ENCODE data around the gene TNK1. TPM values are rescaled to one million over a fixed set of nuclear protein-coding genes. Genes with fewer than 3 reads are reported as not detected.

TNK1 gene
- total RNA-seq, 1 donor from 2014 or later: 1.8 TPM

DNA sequence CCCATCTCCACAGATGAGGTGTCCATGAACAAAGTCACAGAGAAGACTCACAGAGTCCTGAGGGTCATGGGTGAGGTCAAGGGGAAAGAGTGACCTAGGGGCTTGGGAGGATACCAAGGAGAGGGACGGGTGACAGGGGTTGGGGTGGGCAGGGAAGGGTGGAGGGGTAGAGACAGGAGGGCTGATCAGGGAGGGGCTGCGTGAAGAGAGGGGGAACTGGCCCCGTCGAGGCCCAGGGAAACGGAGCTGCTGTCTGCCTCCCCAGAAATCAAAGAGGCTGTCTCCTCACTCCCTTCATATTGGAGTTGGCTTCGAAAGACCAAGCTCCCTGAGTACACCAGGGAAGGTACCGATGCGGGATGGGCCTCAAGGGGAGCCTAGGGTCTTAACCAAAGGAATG lies 25.3 kb upstream of the TNK1 start:
- H3K4me1 Mint-ChIP-seq: peaks cover 38% of the 10 kb centered on the region
- no peak overlapping the region for H2AFZ ChIP-seq (replicated peaks)
- peaks cover 4% of the 10 kb centered on the region for H3K27me3 Mint-ChIP-seq (ENCODE audit: insufficient read depth, low read depth)
- no peaks in the 10 kb centered on the region for H3K36me3 ChIP-seq
- no peak overlapping the region for H3K9ac ChIP-seq
- no peaks in the 10 kb centered on the region for H3K9me3 ChIP-seq (ENCODE audit: low read depth)
- no peak overlapping the region for H3K27ac Mint-ChIP-seq
- peaks cover 7% of the 10 kb centered on the region for H3K27me3 ChIP-seq
- H3K4me3 Mint-ChIP-seq: peak overlapping the region; percentile 60
- no peak overlapping the region for H3K27ac ChIP-seq
- no peaks in the 10 kb centered on the region for H3K36me3 Mint-ChIP-seq
- TF ChIP-seq EZH2phosphoT487 (IDR thresholded peaks at IDR 0.05) (no peak), EZH2 (IDR thresholded peaks at IDR 0.05) (no peak)
- TF ChIP-seq, protein P1, sequence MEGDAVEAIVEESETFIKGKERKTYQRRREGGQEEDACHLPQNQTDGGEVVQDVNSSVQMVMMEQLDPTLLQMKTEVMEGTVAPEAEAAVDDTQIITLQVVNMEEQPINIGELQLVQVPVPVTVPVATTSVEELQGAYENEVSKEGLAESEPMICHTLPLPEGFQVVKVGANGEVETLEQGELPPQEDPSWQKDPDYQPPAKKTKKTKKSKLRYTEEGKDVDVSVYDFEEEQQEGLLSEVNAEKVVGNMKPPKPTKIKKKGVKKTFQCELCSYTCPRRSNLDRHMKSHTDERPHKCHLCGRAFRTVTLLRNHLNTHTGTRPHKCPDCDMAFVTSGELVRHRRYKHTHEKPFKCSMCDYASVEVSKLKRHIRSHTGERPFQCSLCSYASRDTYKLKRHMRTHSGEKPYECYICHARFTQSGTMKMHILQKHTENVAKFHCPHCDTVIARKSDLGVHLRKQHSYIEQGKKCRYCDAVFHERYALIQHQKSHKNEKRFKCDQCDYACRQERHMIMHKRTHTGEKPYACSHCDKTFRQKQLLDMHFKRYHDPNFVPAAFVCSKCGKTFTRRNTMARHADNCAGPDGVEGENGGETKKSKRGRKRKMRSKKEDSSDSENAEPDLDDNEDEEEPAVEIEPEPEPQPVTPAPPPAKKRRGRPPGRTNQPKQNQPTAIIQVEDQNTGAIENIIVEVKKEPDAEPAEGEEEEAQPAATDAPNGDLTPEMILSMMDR (IDR thresholded peaks at IDR 0.05): no peak
- no peaks in the 10 kb centered on the region for H3K4me1 ChIP-seq
- H3K4me2 ChIP-seq: no peak overlapping the region
- H3K9me3 Mint-ChIP-seq: no peaks in the 10 kb centered on the region
- H3K79me2 ChIP-seq (ENCODE audit: low read depth): no peaks in the 10 kb centered on the region
- peaks cover 26% of the 10 kb centered on the region for H3F3A ChIP-seq (ENCODE audit: low read depth)
- no peaks in the 10 kb centered on the region for H4K20me1 ChIP-seq (ENCODE audit: low read depth)
- DNase-seq (ENCODE audit: low spot score): no peak
- no peak overlapping the region for H3K4me3 ChIP-seq

DNA sequence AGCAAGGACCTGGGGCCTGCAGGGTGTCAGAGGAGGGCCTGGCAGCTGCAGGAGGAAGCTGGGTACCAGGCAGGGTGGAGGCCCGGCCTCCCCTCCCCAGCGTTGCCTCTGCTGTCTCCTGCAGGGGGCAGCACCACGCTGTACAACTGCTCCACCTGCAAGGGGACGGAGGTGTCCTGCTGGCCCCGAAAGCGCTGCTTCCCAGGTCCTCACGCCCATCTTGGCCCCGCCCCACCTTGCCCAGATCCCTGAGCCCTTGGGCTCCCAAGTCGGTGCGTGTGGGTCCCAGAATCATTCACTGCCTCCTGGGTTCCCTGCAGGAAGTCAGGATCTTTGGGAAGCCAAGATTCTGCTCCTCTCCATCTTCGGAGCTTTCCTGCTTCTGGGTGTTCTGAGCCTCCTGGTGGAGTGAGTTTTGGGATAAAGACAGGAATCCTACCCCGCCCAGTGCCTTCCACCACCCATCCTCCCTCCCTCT lies 24.8 kb upstream of the TNK1 start:
- H3K27ac ChIP-seq: no peak overlapping the region
- H3K4me1 ChIP-seq: no peaks in the 10 kb centered on the region
- H3K4me2 ChIP-seq: peak overlapping the region; percentile 51
- H3K27me3 ChIP-seq: peaks cover 2% of the 10 kb centered on the region
- Mint-ChIP-seq H3K4me1 (peaks cover 38% of the 10 kb centered on the region), H3K4me3 (no peak overlapping the region), H3K27me3 (ENCODE audit: insufficient read depth, low read depth) (peaks cover 4% of the 10 kb centered on the region), H3K27ac (no peak overlapping the region), H3K36me3 (no peaks in the 10 kb centered on the region), H3K9me3 (no peaks in the 10 kb centered on the region)
- DNase-seq (ENCODE audit: low spot score): peak; percentile 93
- H3K79me2 ChIP-seq (ENCODE audit: low read depth): no peaks in the 10 kb centered on the region
- no peaks in the 10 kb centered on the region for H3K9me3 ChIP-seq (ENCODE audit: low read depth)
- TF ChIP-seq EZH2 (IDR thresholded peaks at IDR 0.05) (no peak), EZH2phosphoT487 (IDR thresholded peaks at IDR 0.05) (no peak)
- TF ChIP-seq, protein P1 (IDR thresholded peaks at IDR 0.05): peak; percentile 92
- no peaks in the 10 kb centered on the region for H4K20me1 ChIP-seq (ENCODE audit: low read depth)
- peak overlapping the region; percentile 73 for H2AFZ ChIP-seq (replicated peaks)
- no peaks in the 10 kb centered on the region for H3K36me3 ChIP-seq
- H3K4me3 ChIP-seq: peak overlapping the region; percentile 4
- peaks cover 21% of the 10 kb centered on the region for H3F3A ChIP-seq (ENCODE audit: low read depth)
- H3K9ac ChIP-seq: no peak overlapping the region

DNA sequence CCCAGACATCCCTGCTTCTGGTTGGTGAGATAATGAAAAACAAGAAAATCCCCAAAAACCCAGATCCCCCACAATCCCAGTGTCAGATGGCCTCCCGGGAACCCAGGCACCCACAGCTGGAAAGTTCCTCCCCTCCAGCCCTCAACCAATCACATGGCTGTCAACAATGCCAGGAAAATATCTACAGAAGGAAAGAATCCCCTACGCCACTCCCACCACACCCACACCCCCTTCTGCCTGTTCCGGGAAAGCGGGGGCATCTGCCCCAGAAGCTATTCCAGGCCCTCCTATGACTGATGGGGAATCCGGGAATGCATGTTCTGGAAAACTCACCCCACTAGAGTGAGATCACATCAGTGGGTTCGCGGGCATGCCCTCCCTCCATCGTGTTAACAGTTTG lies 24.1 kb upstream of the TNK1 start:
- H3K4me1 Mint-ChIP-seq: peaks cover 36% of the 10 kb centered on the region
- Histone ChIP-seq H3K9ac (no peak overlapping the region), H3K9me3 (ENCODE audit: low read depth) (no peaks in the 10 kb centered on the region), H3K4me2 (peak overlapping the region; percentile 51), H3F3A (ENCODE audit: low read depth) (peaks cover 14% of the 10 kb centered on the region), H3K27me3 (no peaks in the 10 kb centered on the region), H3K79me2 (ENCODE audit: low read depth) (no peaks in the 10 kb centered on the region), H4K20me1 (ENCODE audit: low read depth) (no peaks in the 10 kb centered on the region), H3K27ac (no peak overlapping the region), H3K4me1 (no peaks in the 10 kb centered on the region), H3K36me3 (no peaks in the 10 kb centered on the region), H3K4me3 (no peak overlapping the region), H2AFZ (replicated peaks) (peak overlapping the region; percentile 73)
- TF ChIP-seq EZH2 (IDR thresholded peaks at IDR 0.05) (no peak), EZH2phosphoT487 (IDR thresholded peaks at IDR 0.05) (no peak)
- TF ChIP-seq, protein P1 (IDR thresholded peaks at IDR 0.05): no peak
- no peak overlapping the region for H3K27ac Mint-ChIP-seq
- DNase-seq (ENCODE audit: low spot score): no peak
- no peaks in the 10 kb centered on the region for H3K9me3 Mint-ChIP-seq
- peak overlapping the region; percentile 41 for H3K4me3 Mint-ChIP-seq
- peaks cover 4% of the 10 kb centered on the region for H3K27me3 Mint-ChIP-seq (ENCODE audit: insufficient read depth, low read depth)
- no peaks in the 10 kb centered on the region for H3K36me3 Mint-ChIP-seq

Measured in neural progenitor cell (in vitro differentiated cells).